ENCODE results near the gene RPS23.

- TF ChIP-seq, protein P1, sequence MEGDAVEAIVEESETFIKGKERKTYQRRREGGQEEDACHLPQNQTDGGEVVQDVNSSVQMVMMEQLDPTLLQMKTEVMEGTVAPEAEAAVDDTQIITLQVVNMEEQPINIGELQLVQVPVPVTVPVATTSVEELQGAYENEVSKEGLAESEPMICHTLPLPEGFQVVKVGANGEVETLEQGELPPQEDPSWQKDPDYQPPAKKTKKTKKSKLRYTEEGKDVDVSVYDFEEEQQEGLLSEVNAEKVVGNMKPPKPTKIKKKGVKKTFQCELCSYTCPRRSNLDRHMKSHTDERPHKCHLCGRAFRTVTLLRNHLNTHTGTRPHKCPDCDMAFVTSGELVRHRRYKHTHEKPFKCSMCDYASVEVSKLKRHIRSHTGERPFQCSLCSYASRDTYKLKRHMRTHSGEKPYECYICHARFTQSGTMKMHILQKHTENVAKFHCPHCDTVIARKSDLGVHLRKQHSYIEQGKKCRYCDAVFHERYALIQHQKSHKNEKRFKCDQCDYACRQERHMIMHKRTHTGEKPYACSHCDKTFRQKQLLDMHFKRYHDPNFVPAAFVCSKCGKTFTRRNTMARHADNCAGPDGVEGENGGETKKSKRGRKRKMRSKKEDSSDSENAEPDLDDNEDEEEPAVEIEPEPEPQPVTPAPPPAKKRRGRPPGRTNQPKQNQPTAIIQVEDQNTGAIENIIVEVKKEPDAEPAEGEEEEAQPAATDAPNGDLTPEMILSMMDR (conservative IDR thresholded peaks at IDR 0.05): no peak
- no peak for TF ChIP-seq ZFX (IDR thresholded peaks at IDR 0.05)
Measured at GRCh38 chr5:82327941-82328340, 49.8 kb upstream of the RPS23 start.

Measured in C4-2B (cell line).